HG03280 (cell line): ENCODE measurements around the gene TMEM156.
"Not testable (repeated sequence)": the region's sequence is repeated elsewhere in the genome, so short reads cannot be mapped to it uniquely, and the experiment has no call there.

Source experiments
- ATAC-seq: cut with Tn5 transposase; IDR thresholded peaks from one replicate; pipeline ENCODE4 v1.9.1; 2021; ENCODE audit warnings: mild to moderate bottlenecking, moderate library complexity; ENCODE audit not compliant: unreplicated experiment

TMEM156 gene

GRCh38 chr4:39043861-39044363 is 11.7 kb upstream of the TMEM156 start:
- ATAC-seq, result no peak

DNA sequence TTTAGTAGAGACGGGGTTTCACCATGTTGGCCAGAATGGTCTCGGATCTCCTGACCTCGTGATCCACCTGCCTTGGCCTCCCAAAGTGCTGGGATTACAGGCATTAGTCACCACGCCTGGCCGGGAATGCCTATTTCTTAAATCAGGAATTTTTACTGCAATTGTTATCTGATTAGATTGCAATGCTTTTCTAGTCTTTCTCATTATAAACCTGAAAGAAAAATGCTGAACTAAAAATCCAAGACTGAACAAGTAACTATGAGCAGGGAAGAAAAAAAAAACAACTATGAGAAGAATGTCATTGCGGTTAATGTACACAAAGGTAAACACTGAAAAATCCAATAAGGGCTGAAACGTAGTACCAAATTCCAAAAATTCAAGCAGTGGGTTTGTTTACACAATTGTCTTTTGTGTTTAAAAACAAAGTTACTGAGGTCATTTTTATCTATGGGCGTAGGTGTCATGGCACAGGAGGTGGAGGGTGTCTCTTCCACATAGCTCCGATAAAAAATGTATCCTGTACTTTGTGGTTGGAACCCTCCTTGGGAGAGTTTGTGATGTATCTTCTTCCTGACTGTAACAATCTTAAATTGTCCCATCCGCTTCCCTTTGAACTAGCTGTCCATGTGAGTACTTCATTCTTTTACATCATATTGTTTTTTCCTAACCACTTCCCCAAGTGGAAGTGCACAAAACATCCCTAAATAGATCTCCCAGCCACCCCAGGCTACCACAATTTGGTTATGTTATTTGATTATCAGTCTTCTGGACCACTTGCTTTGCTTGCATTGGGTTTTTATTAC is 11.1 kb upstream of the TMEM156 start:
- ATAC-seq, result no peak

GRCh38 chr4:39042366-39042765 is 10.2 kb upstream of the TMEM156 start:
- ATAC-seq, result no peak

- ATAC-seq, result no peak
These were observed 6.9 kb upstream of the TMEM156 start for GRCh38 chr4:39039108-39039507.

- no peak for ATAC-seq
These were observed 5.7 kb upstream of the TMEM156 start for GRCh38 chr4:39037941-39038340.

DNA sequence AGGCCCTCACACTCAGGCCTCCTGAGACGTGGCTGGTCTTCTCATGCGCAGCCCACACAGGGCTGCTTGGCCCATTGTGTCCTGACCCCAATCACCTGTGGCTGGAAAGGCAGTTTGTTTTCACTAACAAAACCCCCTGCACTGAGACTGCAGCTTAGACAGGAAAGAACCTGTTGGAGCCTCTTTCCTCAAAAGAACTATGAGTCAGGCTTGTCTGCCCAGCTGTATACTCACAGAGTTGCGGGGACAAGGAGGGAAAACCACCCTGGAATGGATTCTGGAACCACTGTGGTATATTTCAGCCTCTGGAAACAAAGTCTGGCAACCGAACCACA is 5.2 kb upstream of the TMEM156 start:
- ATAC-seq, result no peak

DNA sequence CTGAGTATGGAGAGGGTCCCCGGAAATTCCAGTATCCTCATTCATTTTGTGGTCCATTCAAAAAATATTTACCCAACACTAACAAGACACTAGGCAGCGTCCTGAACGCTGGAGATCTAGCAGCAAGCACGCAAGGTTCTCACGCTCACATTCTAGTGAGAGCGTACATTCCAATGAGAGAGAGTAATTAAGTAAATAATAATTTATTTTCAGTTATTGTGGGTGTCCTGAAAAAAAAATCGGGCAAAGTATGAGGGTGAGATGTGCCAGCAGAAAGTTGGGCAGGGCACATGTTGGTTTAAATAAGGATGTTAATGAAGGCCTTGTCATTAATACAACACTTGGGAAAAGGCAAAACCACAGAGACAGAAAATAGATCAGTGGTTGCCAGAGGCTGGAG is 4.0 kb upstream of the TMEM156 start:
- ATAC-seq, result no peak

GRCh38 chr4:39031590-39032020 is 604 bp downstream of the TMEM156 start:
- not testable (repeated sequence) for ATAC-seq

DNA sequence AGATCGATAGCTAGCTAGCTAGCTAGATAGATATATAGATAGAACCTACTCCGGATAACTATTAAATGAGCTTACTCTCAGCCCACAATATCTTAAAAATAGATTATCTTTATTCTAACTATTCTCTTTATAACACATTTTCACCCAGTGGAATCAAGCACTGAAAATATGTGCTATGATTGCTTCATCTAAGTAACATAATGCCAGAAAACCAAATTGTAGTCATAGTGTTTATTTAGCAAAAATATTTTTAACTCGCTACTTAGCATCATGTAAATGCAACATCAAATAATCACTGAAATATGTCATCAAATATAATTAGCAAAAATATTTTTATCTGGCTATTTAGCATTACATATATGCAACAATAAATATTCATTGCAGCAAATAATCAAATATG is 1.5 kb downstream of the TMEM156 start:
- no peak for ATAC-seq

GRCh38 chr4:39029752-39030694 is 2.2 kb downstream of the TMEM156 start:
- ATAC-seq, result peak; percentile 49

DNA sequence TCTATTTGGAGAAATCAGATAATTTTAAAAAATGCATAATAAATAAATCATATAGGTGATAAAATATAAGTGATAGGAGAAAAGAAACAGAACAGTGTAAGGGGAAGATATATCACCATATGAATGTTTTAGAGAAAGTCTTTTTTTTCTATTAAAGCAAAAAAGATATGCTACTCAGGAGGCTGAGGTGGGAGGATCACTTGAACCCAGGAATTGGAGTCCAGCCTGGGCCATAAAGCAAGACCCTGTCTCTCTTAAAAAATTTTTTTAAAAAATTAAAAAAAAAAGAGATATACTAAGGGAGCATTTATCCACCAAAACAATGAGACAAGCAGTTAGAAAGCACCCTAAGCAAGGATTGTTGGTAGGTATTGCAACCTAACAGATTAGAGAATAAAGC is 6.1 kb downstream of the TMEM156 start:
- no peak for ATAC-seq

- ATAC-seq, result no peak
These were observed 6.6 kb downstream of the TMEM156 start for GRCh38 chr4:39025552-39026085.

GRCh38 chr4:39024311-39024865 is 7.8 kb downstream of the TMEM156 start:
- ATAC-seq, result no peak

- no peak for ATAC-seq
These were observed 9.2 kb downstream of the TMEM156 start for GRCh38 chr4:39023059-39023458.

- ATAC-seq, result no peak
These were observed 10.0 kb downstream of the TMEM156 start for GRCh38 chr4:39022241-39022640.

DNA sequence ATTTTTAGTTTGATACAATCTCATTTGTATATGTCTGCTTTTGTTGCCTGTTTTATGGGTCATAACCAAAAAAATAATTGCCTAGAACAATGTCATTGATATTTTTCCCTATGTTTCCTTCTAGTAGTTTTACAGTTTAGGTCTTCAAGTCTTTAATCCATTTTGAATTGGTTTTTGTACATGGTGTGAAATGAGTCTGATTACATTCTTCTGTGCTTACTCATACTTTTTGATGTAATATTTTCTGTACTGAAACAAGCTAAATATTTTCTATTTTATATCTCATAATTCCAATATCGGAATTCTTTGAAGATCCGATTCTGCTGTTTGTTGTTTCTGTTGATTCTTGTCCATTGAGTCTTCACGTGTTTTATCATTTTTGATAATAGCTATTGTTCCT is 10.6 kb downstream of the TMEM156 start:
- no peak for ATAC-seq

- ATAC-seq, result no peak
These were observed 12.1 kb downstream of the TMEM156 start for GRCh38 chr4:39020130-39020529.

GRCh38 chr4:39014028-39014427 is 18.2 kb downstream of the TMEM156 start:
- no peak for ATAC-seq

- ATAC-seq, result no peak
These were observed 27.5 kb downstream of the TMEM156 start for GRCh38 chr4:39004758-39005157.

GRCh38 chr4:39002058-39002457 is 30.2 kb downstream of the TMEM156 start:
- ATAC-seq, result not testable (repeated sequence)

DNA sequence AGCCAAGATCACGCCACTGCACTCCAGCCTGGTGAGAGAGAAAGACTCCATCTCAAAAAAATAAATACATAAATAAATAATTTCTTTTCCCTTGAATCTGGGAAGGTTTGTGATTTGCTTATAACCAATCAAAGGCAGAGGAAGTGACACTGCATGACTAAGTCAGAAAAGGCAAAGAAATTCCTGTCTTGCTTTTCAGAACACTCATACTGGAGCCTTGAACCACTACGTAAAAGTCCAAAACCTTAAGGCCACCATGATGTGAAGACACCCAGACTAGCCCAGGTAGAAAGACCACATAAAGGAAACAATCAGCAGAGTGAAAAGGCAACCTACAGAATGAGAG is 36.6 kb downstream of the TMEM156 start:
- no peak for ATAC-seq
